Lower leg skin (tissue), 4 donors: ENCODE measurements around the gene GSTA5. TPM values are rescaled to one million over a fixed set of nuclear protein-coding genes. Genes with fewer than 3 reads are reported as not detected.
A peak's percentile ranks its signal among the peaks of the same experiment; 100 is the strongest.

Experiments
- DNase-seq, 2 donors: peaks; one replicate each; pipeline ENCODE4 v3.0.0-alpha.2; 2019; ENCODE audit warnings: low spot score in 2 of 2
- H3K4me3 ChIP-seq: fragments of 200-600 bp; sonication (generic); 2 replicates; pipeline ENCODE4 v1.5.1; 2017; ENCODE audit warnings: mild to moderate bottlenecking, low read depth; ENCODE audit not compliant: poor library complexity, severe bottlenecking
- POLR2A ChIP-seq, 2 donors: fragments of 450-650 bp; IDR thresholded peaks; one replicate each; pipeline ENCODE4 v1.6.1; 2016 to 2017; ENCODE audit warnings: antibody characterized with exemption in 2 of 2, mild to moderate bottlenecking in 1 of 2, moderate library complexity in 1 of 2
- WGBS, 2 donors: methylation state at CpG; one replicate each; pipeline ENCODE4 v1.1.5; 2018; 5-methylcytosine and 5-hydroxymethylcytosine counted together
- intact Hi-C: fragments of 100-400 bp; cut with DNase I; formaldehyde crosslinking; loops from one replicate; pipeline ENCODE4 v1.15.0; 2023; ENCODE audit warnings: low total_unique reads
- total RNA-seq, 4 donors: library from RNA; depleted of rRNA; stranded (reverse); fragments of >200 nt; gene quantifications; one replicate each; pipeline ENCODE4 v1.1.0, GENCODE V29; 2016
- TF ChIP-seq, protein P1 (sequence below), 3 donors: fragments of 450-650 bp; IDR thresholded peaks; one replicate each; pipeline ENCODE4 v1.5.1; 2016; ENCODE audit warnings: antibody characterized with exemption in 3 of 3, mild to moderate bottlenecking in 3 of 3, moderate library complexity in 2 of 3

The GSTA5 gene
- total RNA-seq, result not detected

DNA sequence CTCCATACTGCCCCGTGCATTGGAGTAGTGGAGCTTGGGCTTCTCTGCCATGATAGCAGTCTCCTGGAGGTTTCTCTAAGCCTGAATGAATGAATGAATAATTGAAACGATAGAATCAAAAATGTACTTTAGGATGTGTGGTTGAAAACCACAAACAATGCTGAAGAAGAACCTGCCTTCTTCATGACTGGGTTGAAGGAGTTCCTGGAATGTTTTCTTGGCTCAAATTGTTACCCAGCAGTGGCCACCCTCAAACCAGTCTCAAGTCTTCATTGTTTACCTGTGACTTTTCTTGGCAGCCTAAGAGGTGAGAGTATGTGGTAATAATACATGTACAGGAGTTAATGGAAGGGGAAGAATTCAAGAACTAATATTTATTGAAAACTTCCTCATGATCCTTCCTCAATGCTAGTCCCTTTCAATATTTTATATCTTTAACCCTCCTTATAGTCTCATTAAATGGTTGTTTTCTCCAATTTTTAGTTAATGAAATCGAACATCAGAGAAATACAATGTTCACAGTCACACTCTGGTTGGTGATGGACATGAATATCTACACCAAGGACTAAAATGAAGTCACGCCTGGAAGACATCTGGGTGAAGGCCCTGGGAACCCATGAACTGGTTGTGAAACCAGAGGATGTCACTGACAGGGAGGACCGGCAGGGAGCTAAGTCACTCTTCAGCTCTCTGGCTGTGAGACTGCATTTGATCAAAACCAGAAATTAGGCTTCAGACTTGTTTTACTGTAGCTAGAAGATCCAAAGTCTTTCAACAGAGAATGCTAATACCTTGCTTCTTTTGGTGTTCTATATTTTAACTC, at the start of gene GSTA5:
Gene GSTA5 (minus strand): TSS at position 51 of the 823 bp plus-strand sequence.
- intact Hi-C loops, result no loop called here
- WGBS, 2 donors, result 69 to 71% methylated on average over 5 of the region's 5 CpGs
- DNase-seq, result no peak
- H3K4me3 ChIP-seq, result no peak within 1 kb of the TSS
- no peak for TF ChIP-seq POLR2A (IDR thresholded peaks at IDR 0.05)
- TF ChIP-seq, protein P1, sequence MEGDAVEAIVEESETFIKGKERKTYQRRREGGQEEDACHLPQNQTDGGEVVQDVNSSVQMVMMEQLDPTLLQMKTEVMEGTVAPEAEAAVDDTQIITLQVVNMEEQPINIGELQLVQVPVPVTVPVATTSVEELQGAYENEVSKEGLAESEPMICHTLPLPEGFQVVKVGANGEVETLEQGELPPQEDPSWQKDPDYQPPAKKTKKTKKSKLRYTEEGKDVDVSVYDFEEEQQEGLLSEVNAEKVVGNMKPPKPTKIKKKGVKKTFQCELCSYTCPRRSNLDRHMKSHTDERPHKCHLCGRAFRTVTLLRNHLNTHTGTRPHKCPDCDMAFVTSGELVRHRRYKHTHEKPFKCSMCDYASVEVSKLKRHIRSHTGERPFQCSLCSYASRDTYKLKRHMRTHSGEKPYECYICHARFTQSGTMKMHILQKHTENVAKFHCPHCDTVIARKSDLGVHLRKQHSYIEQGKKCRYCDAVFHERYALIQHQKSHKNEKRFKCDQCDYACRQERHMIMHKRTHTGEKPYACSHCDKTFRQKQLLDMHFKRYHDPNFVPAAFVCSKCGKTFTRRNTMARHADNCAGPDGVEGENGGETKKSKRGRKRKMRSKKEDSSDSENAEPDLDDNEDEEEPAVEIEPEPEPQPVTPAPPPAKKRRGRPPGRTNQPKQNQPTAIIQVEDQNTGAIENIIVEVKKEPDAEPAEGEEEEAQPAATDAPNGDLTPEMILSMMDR (IDR thresholded peaks at IDR 0.05), result no peak

DNA sequence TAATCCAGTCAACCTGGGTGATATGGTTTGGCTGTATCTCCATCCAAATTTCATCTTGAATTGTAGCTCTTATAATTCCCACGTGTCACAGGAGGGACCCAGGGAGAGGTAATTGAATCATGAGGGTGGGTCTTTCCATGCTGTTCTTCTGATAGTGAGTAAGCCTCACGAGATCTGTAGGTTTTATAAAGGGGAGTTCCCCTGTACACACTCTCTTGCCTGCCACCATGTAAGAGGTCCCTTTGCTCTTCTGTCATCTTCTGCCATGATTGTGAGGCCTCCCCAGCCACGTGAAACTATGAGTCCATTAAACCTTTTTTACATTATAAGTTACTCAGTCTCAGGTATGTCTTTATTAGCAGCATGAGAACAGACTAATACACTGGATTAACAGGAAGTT, 49.4 kb upstream of the GSTA5 start:
- no peak overlapping the region for H3K4me3 ChIP-seq
- intact Hi-C loops, result no loop called here
- no peak for DNase-seq
- WGBS, 2 donors, result 78 to 88% methylated on average over 3 of the region's 3 CpGs
- no peak for TF ChIP-seq POLR2A (IDR thresholded peaks at IDR 0.05)
- TF ChIP-seq, protein P1 (IDR thresholded peaks at IDR 0.05), result no peak

DNA sequence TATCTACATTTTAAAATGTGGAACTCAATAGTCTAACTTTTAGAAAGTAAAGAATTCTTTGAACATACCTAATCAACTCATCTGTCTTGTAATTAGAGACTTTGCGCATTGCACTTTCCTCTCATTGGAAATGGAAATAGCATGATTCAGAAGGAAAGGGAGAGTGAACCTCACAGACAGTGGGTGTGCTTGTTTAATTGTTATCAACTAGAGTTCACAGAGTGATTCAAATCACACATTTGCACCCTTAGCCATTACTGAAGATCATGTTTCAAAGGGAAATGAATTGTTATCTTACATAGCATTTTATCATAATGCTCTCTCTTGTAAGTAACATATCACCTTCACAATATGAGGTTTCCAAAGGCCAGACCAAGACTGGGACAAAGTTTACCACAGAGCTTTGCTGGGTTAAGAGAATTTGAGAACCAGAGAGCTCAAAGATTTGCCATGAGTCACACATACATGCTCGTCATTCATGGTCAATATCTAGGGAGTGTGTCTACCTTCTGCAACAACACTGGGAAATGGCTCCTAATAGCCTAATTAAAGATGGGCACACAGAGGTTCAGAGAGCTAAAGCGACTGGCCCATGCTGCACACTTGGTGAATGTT, 47.4 kb upstream of the GSTA5 start:
- H3K4me3 ChIP-seq, result no peak overlapping the region
- 80 to 85% methylated on average over 3 of the region's 3 CpGs for WGBS, 2 donors
- TF ChIP-seq, protein P1 (IDR thresholded peaks at IDR 0.05), result no peak
- TF ChIP-seq POLR2A (IDR thresholded peaks at IDR 0.05), result no peak
- DNase-seq, result no peak
- intact Hi-C loops, result no loop called here

DNA sequence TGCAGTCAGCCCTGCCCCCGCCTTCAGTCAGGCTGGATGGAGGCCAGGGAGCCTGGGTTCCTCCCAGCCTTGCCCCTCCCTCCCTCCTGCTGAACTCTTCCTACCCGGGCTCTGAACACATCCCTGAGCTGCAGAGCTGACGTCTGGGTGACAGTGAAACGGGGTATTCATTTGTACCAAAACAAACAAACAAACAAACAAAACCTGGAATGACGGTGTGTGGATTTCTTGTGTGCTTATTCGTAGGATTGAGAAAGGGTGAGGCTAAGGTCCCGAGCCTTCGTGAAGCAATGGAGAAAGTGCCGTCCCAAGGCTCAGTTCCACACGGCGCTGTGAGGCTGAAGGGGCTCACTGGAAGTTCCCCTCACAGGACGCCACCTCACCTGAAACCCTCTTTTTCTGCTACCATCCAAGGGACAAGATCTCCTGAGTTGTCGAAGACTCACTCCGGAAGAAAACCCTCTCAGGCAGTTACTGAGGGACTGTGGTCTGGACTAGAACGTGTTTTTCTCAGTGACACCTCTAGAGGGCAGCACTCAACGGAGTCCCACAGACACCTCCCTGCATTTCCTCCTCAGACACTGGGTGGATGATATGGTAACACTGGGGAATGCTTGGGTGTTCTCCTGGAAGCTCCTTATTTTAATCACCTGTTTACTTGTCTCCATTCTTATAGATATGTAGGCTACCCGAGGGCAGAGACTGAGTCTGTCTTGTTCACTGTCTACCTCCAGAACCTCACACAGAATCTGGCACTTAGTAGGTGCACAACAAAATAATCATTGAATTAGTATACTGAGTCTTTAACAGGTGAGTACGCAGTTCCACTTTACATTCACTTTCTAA, 41.6 kb upstream of the GSTA5 start:
- 5 to 12% methylated on average over 18 of the region's 18 CpGs for WGBS, 2 donors
- TF ChIP-seq, protein P1 (IDR thresholded peaks at IDR 0.05), result peak in 1 of 3 donors; percentile 47
- no peak for TF ChIP-seq POLR2A (IDR thresholded peaks at IDR 0.05)
- peak; percentile 79 to 88 for DNase-seq
- peak overlapping the region; percentile 16 for H3K4me3 ChIP-seq
- intact Hi-C loops, result no loop called here

DNA sequence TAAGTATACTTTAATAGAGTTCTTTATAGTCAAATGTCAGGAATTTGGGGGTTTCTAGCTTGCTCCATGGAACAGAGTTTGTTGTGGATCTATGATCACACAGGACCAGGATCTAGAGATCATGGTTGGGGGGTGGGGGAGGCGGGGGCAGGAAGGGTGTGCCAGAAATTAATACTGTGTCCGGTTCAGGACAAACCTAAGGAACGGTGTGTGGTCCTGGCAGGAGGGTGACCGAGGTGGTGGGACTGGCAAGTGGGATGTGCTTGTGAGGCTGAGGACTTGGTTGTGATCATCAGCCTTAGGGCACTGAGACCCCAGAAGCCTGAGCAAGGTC, 41.0 kb upstream of the GSTA5 start:
- intact Hi-C loops, result no loop called here
- no peak overlapping the region for H3K4me3 ChIP-seq

More for the DNA sequence above, 41.0 kb upstream of the GSTA5 start:
- WGBS, 2 donors, result 46 to 51% methylated on average over 4 of the region's 4 CpGs
- TF ChIP-seq, protein P1 (IDR thresholded peaks at IDR 0.05), result no peak
- TF ChIP-seq POLR2A (IDR thresholded peaks at IDR 0.05), result no peak
- DNase-seq, result no peak
